Stomach (tissue), 4 donors: ENCODE data around the gene ACSL3.

Experiments used
- CTCF ChIP-seq, 7 experiments: fragments of 450-650 bp in 4 of 7; fragments of 200-600 bp in 3 of 7; sonication (generic) in 3 of 7; IDR thresholded peaks; one replicate each; pipeline ENCODE4 v1.5.1; 2016 to 2019; ENCODE audit warnings: antibody characterized with exemption in 7 of 7, control low read depth in 2 of 7, mild to moderate bottlenecking in 1 of 7
- EP300 ChIP-seq: sonication (generic); formaldehyde crosslinking; IDR thresholded peaks from one replicate; pipeline ENCODE4 v1.6.1; 2017; ENCODE audit warnings: antibody characterized with exemption
- POLR2AphosphoS5 ChIP-seq, 3 donors: sonication (generic); formaldehyde crosslinking; IDR thresholded peaks; one replicate each; pipeline ENCODE4 v1.6.1; 2016; ENCODE audit warnings: antibody characterized with exemption in 3 of 3

- TF ChIP-seq EP300 (no peak), CTCF (IDR thresholded peaks at IDR 0.05) (no peak), POLR2AphosphoS5 (IDR thresholded peaks at IDR 0.05) (no peak)
Observed at GRCh38 chr2:222900354-222900753, 39.5 kb downstream of the ACSL3 start.
